Colonic mucosa (tissue), 4 donors: ENCODE data around the gene MBOAT1. TPM values are rescaled to one million over a fixed set of nuclear protein-coding genes. Genes with fewer than 3 reads are reported as not detected.

Source experiments
- DNase-seq: peaks from one replicate; pipeline ENCODE4 v3.0.0-alpha.2; 2020
- H3K27ac ChIP-seq: fragments of 200-600 bp; one replicate; pipeline ENCODE4 v1.8.0; 2021
- H3K27me3 ChIP-seq: fragments of 200-600 bp; one replicate; pipeline ENCODE4 v1.8.0; 2021
- H3K36me3 ChIP-seq: fragments of 200-600 bp; one replicate; pipeline ENCODE4 v1.8.0; 2021
- H3K4me1 ChIP-seq: fragments of 200-600 bp; one replicate; pipeline ENCODE4 v1.8.0; 2021; ENCODE audit warnings: mild to moderate bottlenecking
- H3K4me3 ChIP-seq: fragments of 200-600 bp; one replicate; pipeline ENCODE4 v1.8.0; 2021
- H3K9ac ChIP-seq, 2 donors: one replicate each; pipeline ENCODE4 v1.7.0; 2013; ENCODE audit warnings: control low read depth in 2 of 2, low read depth in 2 of 2, low read length in 2 of 2
- H3K9me3 ChIP-seq: fragments of 200-600 bp; one replicate; pipeline ENCODE4 v1.8.0; 2021
- CTCF ChIP-seq: fragments of 200-600 bp; IDR thresholded peaks from one replicate; pipeline ENCODE4 v1.8.0; 2022; ENCODE audit warnings: antibody characterized with exemption, mild to moderate bottlenecking
- intact Hi-C: fragments of 100-400 bp; cut with DNase I; formaldehyde crosslinking; loops from one replicate; pipeline ENCODE4 v1.14.1; 2022
- total RNA-seq, 2 donors: library from RNA; stranded (reverse); fragmentation: NEBNext Ultra II Directional in 1 of 2; extraction: Animal tissue kit (Norgen Biotek cat#: 25700) in 1 of 2; gene quantifications; one replicate each; pipeline ENCODE4 v1.2.1, GENCODE V29; 2021
- donor health status: healthy.
- donor health status: DM: no; HTN: no; CAD: no.
- donor health status: DM: no; HTN: no; CAD: no.

Gene MBOAT1
- total RNA-seq, 2 donors from 2014 or later = 45.7 to 54.1 TPM

DNA sequence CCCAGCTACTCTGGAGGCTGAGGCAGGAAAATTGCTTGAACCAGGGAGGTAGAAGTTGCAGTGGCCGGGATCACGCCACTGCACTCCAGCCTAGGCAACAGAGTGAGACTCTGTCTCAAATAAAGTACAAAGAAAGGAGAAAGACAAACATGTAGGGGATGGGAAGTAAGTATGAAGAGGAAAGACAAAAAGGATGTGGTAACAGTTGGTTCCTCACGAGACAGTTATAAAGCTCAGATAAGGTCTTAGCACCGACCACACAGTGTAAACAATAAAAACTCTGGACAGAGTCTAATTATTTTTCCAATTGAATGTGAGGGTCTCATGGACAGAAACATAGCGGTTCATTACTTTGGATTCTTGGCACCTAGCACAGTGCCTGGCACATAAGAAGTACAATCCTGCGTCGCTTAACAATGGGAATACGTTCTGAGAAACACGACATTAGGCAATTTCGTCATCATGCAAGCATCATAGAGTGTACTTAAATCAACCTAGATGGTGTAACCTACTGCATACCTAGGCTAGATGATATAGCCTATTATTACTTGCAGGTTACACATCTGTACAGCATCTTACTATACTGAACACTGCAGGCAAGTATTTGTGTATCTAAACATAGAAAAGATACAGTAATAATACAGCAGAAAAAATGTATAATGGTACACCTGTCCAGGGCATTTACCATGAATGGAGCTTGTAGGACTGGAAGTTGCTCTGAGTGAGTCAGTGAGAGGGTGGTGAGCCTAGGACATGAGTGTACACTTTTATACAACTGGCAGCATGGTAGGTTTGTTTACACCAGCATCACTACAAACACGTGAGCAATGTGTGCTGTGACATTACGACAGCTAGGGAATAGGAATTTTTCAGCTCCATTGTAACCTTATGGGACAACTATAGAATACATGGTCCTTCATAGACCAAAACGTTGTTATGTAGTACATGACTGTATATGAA, 38.2 kb downstream of the MBOAT1 start:
- no peak overlapping the region for H3K27ac ChIP-seq
- TF ChIP-seq CTCF = no peak
- no peaks in the 10 kb centered on the region for H3K27me3 ChIP-seq
- H3K9me3 ChIP-seq = no peaks in the 10 kb centered on the region
- no peak overlapping the region for H3K4me3 ChIP-seq
- no peaks in the 10 kb centered on the region for H3K36me3 ChIP-seq
- DNase-seq = no peak
- intact Hi-C loops = no loop called here
- H3K9ac ChIP-seq = no peak overlapping the region
- H3K4me1 ChIP-seq = peaks cover 5% of the 10 kb centered on the region

GRCh38 chr6:20172842-20173456, 39.3 kb downstream of the MBOAT1 start:
- Histone ChIP-seq H3K36me3 (no peaks in the 10 kb centered on the region), H3K9me3 (no peaks in the 10 kb centered on the region), H3K27ac (no peak overlapping the region), H3K27me3 (no peaks in the 10 kb centered on the region), H3K9ac (no peak overlapping the region), H3K4me3 (no peak overlapping the region), H3K4me1 (peaks cover 2% of the 10 kb centered on the region)
- no peak for DNase-seq
- intact Hi-C loops = no loop called here
- TF ChIP-seq CTCF = no peak

GRCh38 chr6:20170455-20171148, 41.7 kb downstream of the MBOAT1 start:
- DNase-seq = no peak
- Histone ChIP-seq H3K4me1 (no peaks in the 10 kb centered on the region), H3K9me3 (no peaks in the 10 kb centered on the region), H3K4me3 (no peak overlapping the region), H3K27ac (no peak overlapping the region), H3K36me3 (no peaks in the 10 kb centered on the region), H3K27me3 (no peaks in the 10 kb centered on the region), H3K9ac (no peak overlapping the region)
- TF ChIP-seq CTCF = no peak
- intact Hi-C loops = no loop called here

GRCh38 chr6:20169786-20170185, 42.5 kb downstream of the MBOAT1 start:
- no peaks in the 10 kb centered on the region for H3K4me1 ChIP-seq
- no peak for TF ChIP-seq CTCF
- H3K9ac ChIP-seq = no peak overlapping the region
- no peaks in the 10 kb centered on the region for H3K27me3 ChIP-seq
- no peak overlapping the region for H3K27ac ChIP-seq
- intact Hi-C loops = no loop called here
- no peak overlapping the region for H3K4me3 ChIP-seq
- no peaks in the 10 kb centered on the region for H3K36me3 ChIP-seq
- no peak for DNase-seq
- no peaks in the 10 kb centered on the region for H3K9me3 ChIP-seq

GRCh38 chr6:20169119-20169557, 43.1 kb downstream of the MBOAT1 start:
- H3K27ac ChIP-seq = no peak overlapping the region
- no peaks in the 10 kb centered on the region for H3K27me3 ChIP-seq
- no peaks in the 10 kb centered on the region for H3K9me3 ChIP-seq
- H3K9ac ChIP-seq = no peak overlapping the region
- no peak for DNase-seq
- no peaks in the 10 kb centered on the region for H3K4me1 ChIP-seq
- H3K36me3 ChIP-seq = no peaks in the 10 kb centered on the region
- TF ChIP-seq CTCF = no peak
- H3K4me3 ChIP-seq = no peak overlapping the region
- intact Hi-C loops = no loop called here
